Suprapubic skin (tissue), 4 donors: ENCODE data around the gene SEC23IP. TPM values are rescaled to one million over a fixed set of nuclear protein-coding genes. Genes with fewer than 3 reads are reported as not detected.

ENCODE experiments used
- DNase-seq, 2 donors: peaks; one replicate each; pipeline ENCODE4 v3.0.0-alpha.2; 2019; ENCODE audit warnings: low spot score in 2 of 2
- H3K27ac ChIP-seq: fragments of 200-600 bp; sonication (generic); one replicate; pipeline ENCODE4 v1.5.1; 2019
- H3K27me3 ChIP-seq: fragments of 200-600 bp; sonication (generic); one replicate; pipeline ENCODE4 v1.5.1; 2019
- H3K36me3 ChIP-seq: fragments of 200-600 bp; sonication (generic); one replicate; pipeline ENCODE4 v1.5.1; 2019
- H3K4me1 ChIP-seq: fragments of 200-600 bp; sonication (generic); one replicate; pipeline ENCODE4 v1.5.1; 2019
- H3K4me3 ChIP-seq: fragments of 200-600 bp; sonication (generic); one replicate; pipeline ENCODE4 v1.5.1; 2019; ENCODE audit warnings: mild to moderate bottlenecking
- H3K9me3 ChIP-seq: fragments of 200-600 bp; sonication (generic); one replicate; pipeline ENCODE4 v1.5.1; 2019
- CTCF ChIP-seq, 2 donors: fragments of 200-600 bp in 1 of 2; fragments of 450-650 bp in 1 of 2; sonication (generic) in 1 of 2; IDR thresholded peaks; one replicate each; pipeline ENCODE4 v1.5.1; 2016 to 2019; ENCODE audit warnings: antibody characterized with exemption in 2 of 2, mild to moderate bottlenecking in 1 of 2, moderate library complexity in 1 of 2
- EP300 ChIP-seq: sonication (generic); formaldehyde crosslinking; IDR thresholded peaks from one replicate; pipeline ENCODE4 v1.6.1; 2017; ENCODE audit warnings: antibody characterized with exemption
- POLR2A ChIP-seq, 2 donors: fragments of 450-650 bp; IDR thresholded peaks; one replicate each; pipeline ENCODE4 v1.6.1; 2017; ENCODE audit warnings: antibody characterized with exemption in 2 of 2, mild to moderate bottlenecking in 2 of 2, moderate library complexity in 2 of 2
- POLR2AphosphoS5 ChIP-seq, 3 donors: sonication (generic); formaldehyde crosslinking; IDR thresholded peaks; one replicate each; pipeline ENCODE4 v1.6.1; 2017; ENCODE audit warnings: antibody characterized with exemption in 3 of 3
- WGBS: methylation state at CpG from one replicate; pipeline ENCODE4 v1.1.5; 2018; 5-methylcytosine and 5-hydroxymethylcytosine counted together
- total RNA-seq, 4 donors: library from RNA; depleted of rRNA; stranded (reverse); fragments of >200 nt; gene quantifications; one replicate each; pipeline ENCODE4 v1.1.0, GENCODE V29; 2016

Gene SEC23IP
- total RNA-seq, 4 donors from 2014 or later: 20.8 to 49.6 (median 24.2) TPM

GRCh38 chr10:119962837-119963236, 70.3 kb downstream of the SEC23IP start:
- no peak overlapping the region for H3K4me3 ChIP-seq
- no peak for DNase-seq
- TF ChIP-seq CTCF (IDR thresholded peaks at IDR 0.05): no peak
- no peak for TF ChIP-seq EP300
- no peak for TF ChIP-seq POLR2AphosphoS5 (IDR thresholded peaks at IDR 0.05)
- no peak for TF ChIP-seq POLR2A (IDR thresholded peaks at IDR 0.05)
- no peak overlapping the region for H3K27ac ChIP-seq
- H3K9me3 ChIP-seq: peaks cover 12% of the 10 kb centered on the region
- H3K4me1 ChIP-seq: no peaks in the 10 kb centered on the region
- no peaks in the 10 kb centered on the region for H3K27me3 ChIP-seq
- H3K36me3 ChIP-seq: no peaks in the 10 kb centered on the region

DNA sequence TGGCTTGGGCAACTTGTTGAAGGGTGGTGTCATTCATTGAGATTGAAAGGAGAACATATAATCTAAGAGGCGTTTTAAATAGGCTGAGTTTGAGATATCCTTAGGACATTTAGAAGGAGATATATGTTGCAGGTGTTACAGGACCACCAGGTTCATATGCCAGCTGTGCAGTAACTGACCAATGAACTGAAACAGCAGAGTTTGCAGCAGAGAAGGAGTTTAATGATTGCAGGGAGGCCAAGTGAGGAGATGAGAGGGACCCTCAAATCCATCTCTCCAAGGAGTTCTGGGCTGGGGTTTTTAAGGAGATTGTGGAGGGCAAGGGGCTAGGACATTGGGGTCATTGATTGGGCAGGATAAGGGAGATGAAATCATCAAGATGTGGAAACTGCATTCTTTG, 74.5 kb downstream of the SEC23IP start:
- Histone ChIP-seq H3K9me3 (peaks cover 12% of the 10 kb centered on the region), H3K4me1 (no peaks in the 10 kb centered on the region), H3K4me3 (no peak overlapping the region), H3K27me3 (no peaks in the 10 kb centered on the region), H3K36me3 (no peaks in the 10 kb centered on the region), H3K27ac (no peak overlapping the region)
- WGBS: 67% methylated on average over 1 of the region's 1 CpG
- DNase-seq: no peak
- TF ChIP-seq POLR2A (IDR thresholded peaks at IDR 0.05) (no peak), POLR2AphosphoS5 (IDR thresholded peaks at IDR 0.05) (no peak), EP300 (no peak), CTCF (IDR thresholded peaks at IDR 0.05) (no peak)

- no peak for TF ChIP-seq EP300
- TF ChIP-seq POLR2AphosphoS5 (IDR thresholded peaks at IDR 0.05): no peak
- no peak for TF ChIP-seq POLR2A (IDR thresholded peaks at IDR 0.05)
- no peak for TF ChIP-seq CTCF (IDR thresholded peaks at IDR 0.05)
- H3K36me3 ChIP-seq: no peaks in the 10 kb centered on the region
- no peaks in the 10 kb centered on the region for H3K27me3 ChIP-seq
- 56% methylated on average over 1 of the region's 1 CpG for WGBS
- no peaks in the 10 kb centered on the region for H3K4me1 ChIP-seq
- peaks cover 12% of the 10 kb centered on the region for H3K9me3 ChIP-seq
- DNase-seq: no peak
- no peak overlapping the region for H3K4me3 ChIP-seq
- H3K27ac ChIP-seq: no peak overlapping the region
Observed at GRCh38 chr10:119969609-119970008, 77.1 kb downstream of the SEC23IP start.

GRCh38 chr10:119970107-119970506, 77.6 kb downstream of the SEC23IP start:
- no peak for TF ChIP-seq POLR2A (IDR thresholded peaks at IDR 0.05)
- TF ChIP-seq CTCF (IDR thresholded peaks at IDR 0.05): no peak
- no peak for TF ChIP-seq EP300
- TF ChIP-seq POLR2AphosphoS5 (IDR thresholded peaks at IDR 0.05): no peak
- no peak overlapping the region for H3K27ac ChIP-seq
- WGBS: 83% methylated on average over 1 of the region's 1 CpG
- no peaks in the 10 kb centered on the region for H3K4me1 ChIP-seq
- no peaks in the 10 kb centered on the region for H3K36me3 ChIP-seq
- H3K4me3 ChIP-seq: no peak overlapping the region
- H3K9me3 ChIP-seq: peaks cover 12% of the 10 kb centered on the region
- H3K27me3 ChIP-seq: no peaks in the 10 kb centered on the region
- DNase-seq: no peak

GRCh38 chr10:119970963-119971362, 78.4 kb downstream of the SEC23IP start:
- Histone ChIP-seq H3K27ac (no peak overlapping the region), H3K4me3 (no peak overlapping the region), H3K36me3 (no peaks in the 10 kb centered on the region), H3K9me3 (peaks cover 12% of the 10 kb centered on the region), H3K27me3 (no peaks in the 10 kb centered on the region), H3K4me1 (no peaks in the 10 kb centered on the region)
- TF ChIP-seq POLR2AphosphoS5 (IDR thresholded peaks at IDR 0.05) (no peak), CTCF (IDR thresholded peaks at IDR 0.05) (no peak), POLR2A (IDR thresholded peaks at IDR 0.05) (no peak)
- no peak for DNase-seq
- WGBS: 100% methylated on average over 1 of the region's 1 CpG
